WTC11 (cell line): ENCODE data around the gene ZNF213. TPM values are rescaled to one million over a fixed set of nuclear protein-coding genes. Genes with fewer than 3 reads are reported as not detected.

ENCODE experiments used
- ATAC-seq: fragments of 200-7000 bp; cut with Tn5 transposase; 2 replicates; pipeline ENCODE4 v1.10.0; 2021; ENCODE audit warnings: mild to moderate bottlenecking, moderate library complexity
- CTCF ChIA-PET: fragments of 300-600 bp; sonication (Branson Sonifier 250); formaldehyde crosslinking; loops from one replicate; lab custom pipeline; 2021; ENCODE audit warnings: antibody characterized with exemption; lab: Charles Lee
- POLR2A ChIA-PET: fragments of 350-600 bp; sonication (Branson Sonifier 250); formaldehyde crosslinking; loops from one replicate; lab custom pipeline; 2021; ENCODE audit warnings: antibody characterized with exemption; lab: Charles Lee
- DNase-seq: peaks from one replicate; pipeline ENCODE4 v3.0.0; 2021; ENCODE audit warnings: low spot score
- H3K27ac Mint-ChIP-seq: 2 replicates; pipeline ENCODE4 v1.8.0; 2021; ENCODE audit warnings: mixed read lengths
- H3K27me3 Mint-ChIP-seq: 2 replicates; pipeline ENCODE4 v1.8.0; 2021; ENCODE audit warnings: low read depth, mild to moderate bottlenecking, moderate library complexity, mixed read lengths
- H3K36me3 Mint-ChIP-seq: 2 replicates; pipeline ENCODE4 v1.8.0; 2021; ENCODE audit warnings: mixed read lengths
- H3K4me1 Mint-ChIP-seq: 2 replicates; pipeline ENCODE4 v1.8.0; 2022; ENCODE audit warnings: mixed read lengths
- H3K4me3 Mint-ChIP-seq: 2 replicates; pipeline ENCODE4 v1.8.0; 2021; ENCODE audit warnings: mild to moderate bottlenecking, moderate library complexity, mixed read lengths
- H3K9me3 Mint-ChIP-seq: 2 replicates; pipeline ENCODE4 v1.8.0; 2021; ENCODE audit warnings: mixed read lengths
- ATF1 ChIP-seq: sonication (generic); formaldehyde crosslinking; IDR thresholded peaks from 2 replicates; pipeline ENCODE4 v1.8.1; 2023; ENCODE audit warnings: mild to moderate bottlenecking, moderate library complexity, missing genetic modification reagents
- E2F5 ChIP-seq: sonication (generic); formaldehyde crosslinking; IDR thresholded peaks from 2 replicates; pipeline ENCODE4 v1.8.1; 2022; ENCODE audit warnings: mild to moderate bottlenecking, moderate library complexity, missing genetic modification reagents
- ETV6 ChIP-seq: sonication (generic); formaldehyde crosslinking; IDR thresholded peaks from 2 replicates; pipeline ENCODE4 v1.8.1; 2022; ENCODE audit warnings: mild to moderate bottlenecking, missing genetic modification reagents
- FOXP1 ChIP-seq: sonication (generic); formaldehyde crosslinking; IDR thresholded peaks from 2 replicates; pipeline ENCODE4 v1.8.0; 2022; ENCODE audit warnings: missing genetic modification reagents, mild to moderate bottlenecking, moderate library complexity, borderline replicate concordance
- FOXP4 ChIP-seq: sonication (generic); formaldehyde crosslinking; IDR thresholded peaks from 2 replicates; pipeline ENCODE4 v1.8.0; 2022; ENCODE audit warnings: mild to moderate bottlenecking, missing genetic modification reagents
- GTF2I ChIP-seq: fragments of 250-450 bp; sonication (Bioruptor Pico); conservative IDR thresholded peaks from 2 replicates; pipeline ENCODE4 v1.4.0; 2021; ENCODE audit warnings: mild to moderate bottlenecking
- HMGA2 ChIP-seq: fragments of 250-450 bp; sonication (Bioruptor Pico); IDR thresholded peaks from 2 replicates; pipeline ENCODE4 v1.4.0; 2021; ENCODE audit warnings: mild to moderate bottlenecking, moderate library complexity
- IRF1 ChIP-seq: sonication (generic); formaldehyde crosslinking; IDR thresholded peaks from 2 replicates; pipeline ENCODE4 v1.8.0; 2023; ENCODE audit warnings: missing genetic modification reagents
- JAZF1 ChIP-seq: fragments of 250-450 bp; sonication (Bioruptor Pico); IDR thresholded peaks from 2 replicates; pipeline ENCODE4 v1.9.0; 2021; ENCODE audit warnings: moderate library complexity, mild to moderate bottlenecking, inconsistent platforms
- NFE2L1 ChIP-seq: sonication (generic); formaldehyde crosslinking; IDR thresholded peaks from 2 replicates; pipeline ENCODE4 v1.8.1; 2023; ENCODE audit warnings: missing genetic modification reagents
- NR2C2 ChIP-seq: sonication (generic); formaldehyde crosslinking; IDR thresholded peaks from 2 replicates; pipeline ENCODE4 v1.8.0; 2022; ENCODE audit warnings: mild to moderate bottlenecking, missing genetic modification reagents
- TCF7 ChIP-seq: sonication (generic); formaldehyde crosslinking; IDR thresholded peaks from 2 replicates; pipeline ENCODE4 v1.8.0; 2022; ENCODE audit warnings: mild to moderate bottlenecking, low read depth, missing genetic modification reagents, moderate library complexity
- ZBTB21 ChIP-seq: sonication (generic); formaldehyde crosslinking; IDR thresholded peaks from 2 replicates; pipeline ENCODE4 v1.8.1; 2023; ENCODE audit warnings: mild to moderate bottlenecking, missing genetic modification reagents, borderline replicate concordance
- total RNA-seq: library from RNA; stranded (reverse); gene quantifications from 3 replicates; pipeline ENCODE4 v1.2.3, GENCODE V29; 2021
- TF ChIP-seq, protein P1 (sequence below): sonication (generic); formaldehyde crosslinking; IDR thresholded peaks from 2 replicates; pipeline ENCODE4 v1.8.0; 2022; ENCODE audit warnings: missing genetic modification reagents
- TF ChIP-seq, protein P2 (sequence below): sonication (generic); formaldehyde crosslinking; IDR thresholded peaks from 2 replicates; pipeline ENCODE4 v1.8.0; 2022; ENCODE audit warnings: mild to moderate bottlenecking, missing genetic modification reagents
- TF ChIP-seq, protein P3 (sequence below): fragments of 250-450 bp; sonication (Bioruptor Pico); IDR thresholded peaks from 2 replicates; pipeline ENCODE4 v2.1.2; 2022; ENCODE audit warnings: mild to moderate bottlenecking, moderate library complexity
- TF ChIP-seq, protein P4 (sequence below): sonication (generic); formaldehyde crosslinking; IDR thresholded peaks from 2 replicates; pipeline ENCODE4 v1.8.1; 2023; ENCODE audit warnings: mild to moderate bottlenecking, missing genetic modification reagents
- TF ChIP-seq, protein P5 (sequence below): sonication (generic); formaldehyde crosslinking; IDR thresholded peaks from 2 replicates; pipeline ENCODE4 v1.8.1; 2023; ENCODE audit warnings: mild to moderate bottlenecking, missing genetic modification reagents, borderline replicate concordance

ZNF213 gene
- total RNA-seq, 1 experiment from 2014 or later, result 11.6 TPM

GRCh38 chr16:3133844-3134243 lies 985 bp upstream of the ZNF213 start (continued):
- TF ChIP-seq, protein P1, sequence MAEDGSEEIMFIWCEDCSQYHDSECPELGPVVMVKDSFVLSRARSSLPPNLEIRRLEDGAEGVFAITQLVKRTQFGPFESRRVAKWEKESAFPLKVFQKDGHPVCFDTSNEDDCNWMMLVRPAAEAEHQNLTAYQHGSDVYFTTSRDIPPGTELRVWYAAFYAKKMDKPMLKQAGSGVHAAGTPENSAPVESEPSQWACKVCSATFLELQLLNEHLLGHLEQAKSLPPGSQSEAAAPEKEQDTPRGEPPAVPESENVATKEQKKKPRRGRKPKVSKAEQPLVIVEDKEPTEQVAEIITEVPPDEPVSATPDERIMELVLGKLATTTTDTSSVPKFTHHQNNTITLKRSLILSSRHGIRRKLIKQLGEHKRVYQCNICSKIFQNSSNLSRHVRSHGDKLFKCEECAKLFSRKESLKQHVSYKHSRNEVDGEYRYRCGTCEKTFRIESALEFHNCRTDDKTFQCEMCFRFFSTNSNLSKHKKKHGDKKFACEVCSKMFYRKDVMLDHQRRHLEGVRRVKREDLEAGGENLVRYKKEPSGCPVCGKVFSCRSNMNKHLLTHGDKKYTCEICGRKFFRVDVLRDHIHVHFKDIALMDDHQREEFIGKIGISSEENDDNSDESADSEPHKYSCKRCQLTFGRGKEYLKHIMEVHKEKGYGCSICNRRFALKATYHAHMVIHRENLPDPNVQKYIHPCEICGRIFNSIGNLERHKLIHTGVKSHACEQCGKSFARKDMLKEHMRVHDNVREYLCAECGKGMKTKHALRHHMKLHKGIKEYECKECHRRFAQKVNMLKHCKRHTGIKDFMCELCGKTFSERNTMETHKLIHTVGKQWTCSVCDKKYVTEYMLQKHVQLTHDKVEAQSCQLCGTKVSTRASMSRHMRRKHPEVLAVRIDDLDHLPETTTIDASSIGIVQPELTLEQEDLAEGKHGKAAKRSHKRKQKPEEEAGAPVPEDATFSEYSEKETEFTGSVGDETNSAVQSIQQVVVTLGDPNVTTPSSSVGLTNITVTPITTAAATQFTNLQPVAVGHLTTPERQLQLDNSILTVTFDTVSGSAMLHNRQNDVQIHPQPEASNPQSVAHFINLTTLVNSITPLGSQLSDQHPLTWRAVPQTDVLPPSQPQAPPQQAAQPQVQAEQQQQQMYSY (CRISPR knock-in tag), result no peak
- TF ChIP-seq, protein P2, sequence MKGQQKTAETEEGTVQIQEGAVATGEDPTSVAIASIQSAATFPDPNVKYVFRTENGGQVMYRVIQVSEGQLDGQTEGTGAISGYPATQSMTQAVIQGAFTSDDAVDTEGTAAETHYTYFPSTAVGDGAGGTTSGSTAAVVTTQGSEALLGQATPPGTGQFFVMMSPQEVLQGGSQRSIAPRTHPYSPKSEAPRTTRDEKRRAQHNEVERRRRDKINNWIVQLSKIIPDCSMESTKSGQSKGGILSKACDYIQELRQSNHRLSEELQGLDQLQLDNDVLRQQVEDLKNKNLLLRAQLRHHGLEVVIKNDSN (CRISPR knock-in tag), result no peak
- TF ChIP-seq, protein P3, sequence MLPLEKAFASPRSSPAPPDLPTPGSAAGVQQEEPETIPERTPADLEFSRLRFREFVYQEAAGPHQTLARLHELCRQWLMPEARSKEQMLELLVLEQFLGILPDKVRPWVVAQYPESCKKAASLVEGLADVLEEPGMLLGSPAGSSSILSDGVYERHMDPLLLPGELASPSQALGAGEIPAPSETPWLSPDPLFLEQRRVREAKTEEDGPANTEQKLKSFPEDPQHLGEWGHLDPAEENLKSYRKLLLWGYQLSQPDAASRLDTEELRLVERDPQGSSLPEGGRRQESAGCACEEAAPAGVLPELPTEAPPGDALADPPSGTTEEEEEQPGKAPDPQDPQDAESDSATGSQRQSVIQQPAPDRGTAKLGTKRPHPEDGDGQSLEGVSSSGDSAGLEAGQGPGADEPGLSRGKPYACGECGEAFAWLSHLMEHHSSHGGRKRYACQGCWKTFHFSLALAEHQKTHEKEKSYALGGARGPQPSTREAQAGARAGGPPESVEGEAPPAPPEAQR (CRISPR knock-in tag), result no peak

DNA sequence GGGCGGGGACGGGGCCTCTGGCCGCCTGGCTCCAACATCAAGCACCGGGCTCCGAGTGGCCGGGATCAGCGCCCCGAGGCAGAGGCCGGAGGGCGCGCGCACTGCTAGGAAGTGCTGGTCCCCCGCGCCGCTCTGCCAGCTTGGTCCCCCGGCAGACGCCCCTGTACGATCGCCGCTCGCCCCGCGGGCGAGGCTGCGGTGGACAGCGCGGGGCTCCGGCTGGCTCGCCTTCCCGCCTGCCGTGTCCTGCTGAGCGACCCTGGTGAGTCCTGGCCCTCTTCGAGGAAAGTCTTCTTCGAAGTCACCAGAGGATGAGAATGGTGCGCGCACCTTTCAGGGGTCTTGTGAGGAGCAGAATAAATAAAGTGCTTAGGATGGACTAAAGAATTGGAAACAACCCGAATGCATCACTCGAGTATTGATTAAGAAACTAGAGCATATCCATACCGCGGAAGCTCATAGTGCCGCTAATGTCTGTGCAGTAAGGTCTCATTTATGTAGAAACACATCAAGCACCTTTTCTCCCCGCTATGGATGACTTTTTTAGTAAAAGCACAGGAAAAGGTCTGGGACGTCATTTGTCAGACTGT lies 392 bp downstream of the ZNF213 start:
- no peak for DNase-seq
- no peak for TF ChIP-seq ZBTB21 (CRISPR knock-in tag)
- TF ChIP-seq NFE2L1 (CRISPR knock-in tag), result no peak
- no peak for TF ChIP-seq NR2C2 (CRISPR knock-in tag)
- 0 out of 2 replicates have a peak, but pooled peaks have one; percentile 29 for TF ChIP-seq ETV6 (CRISPR knock-in tag)
- TF ChIP-seq, protein P4, sequence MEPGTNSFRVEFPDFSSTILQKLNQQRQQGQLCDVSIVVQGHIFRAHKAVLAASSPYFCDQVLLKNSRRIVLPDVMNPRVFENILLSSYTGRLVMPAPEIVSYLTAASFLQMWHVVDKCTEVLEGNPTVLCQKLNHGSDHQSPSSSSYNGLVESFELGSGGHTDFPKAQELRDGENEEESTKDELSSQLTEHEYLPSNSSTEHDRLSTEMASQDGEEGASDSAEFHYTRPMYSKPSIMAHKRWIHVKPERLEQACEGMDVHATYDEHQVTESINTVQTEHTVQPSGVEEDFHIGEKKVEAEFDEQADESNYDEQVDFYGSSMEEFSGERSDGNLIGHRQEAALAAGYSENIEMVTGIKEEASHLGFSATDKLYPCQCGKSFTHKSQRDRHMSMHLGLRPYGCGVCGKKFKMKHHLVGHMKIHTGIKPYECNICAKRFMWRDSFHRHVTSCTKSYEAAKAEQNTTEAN (CRISPR knock-in tag), result no peak
- 0 out of 2 replicates have a peak, but pooled peaks have one; percentile 60 for TF ChIP-seq IRF1 (CRISPR knock-in tag)
- no peak for TF ChIP-seq HMGA2
- no peak for TF ChIP-seq GTF2I
- TF ChIP-seq ATF1 (CRISPR knock-in tag), result no peak
- peak; percentile 67; the same call in 1 of the 2 replicates for TF ChIP-seq FOXP4 (CRISPR knock-in tag)
- TF ChIP-seq FOXP1 (CRISPR knock-in tag), result no peak
- TF ChIP-seq TCF7 (CRISPR knock-in tag), result no peak
- TF ChIP-seq, protein P5, sequence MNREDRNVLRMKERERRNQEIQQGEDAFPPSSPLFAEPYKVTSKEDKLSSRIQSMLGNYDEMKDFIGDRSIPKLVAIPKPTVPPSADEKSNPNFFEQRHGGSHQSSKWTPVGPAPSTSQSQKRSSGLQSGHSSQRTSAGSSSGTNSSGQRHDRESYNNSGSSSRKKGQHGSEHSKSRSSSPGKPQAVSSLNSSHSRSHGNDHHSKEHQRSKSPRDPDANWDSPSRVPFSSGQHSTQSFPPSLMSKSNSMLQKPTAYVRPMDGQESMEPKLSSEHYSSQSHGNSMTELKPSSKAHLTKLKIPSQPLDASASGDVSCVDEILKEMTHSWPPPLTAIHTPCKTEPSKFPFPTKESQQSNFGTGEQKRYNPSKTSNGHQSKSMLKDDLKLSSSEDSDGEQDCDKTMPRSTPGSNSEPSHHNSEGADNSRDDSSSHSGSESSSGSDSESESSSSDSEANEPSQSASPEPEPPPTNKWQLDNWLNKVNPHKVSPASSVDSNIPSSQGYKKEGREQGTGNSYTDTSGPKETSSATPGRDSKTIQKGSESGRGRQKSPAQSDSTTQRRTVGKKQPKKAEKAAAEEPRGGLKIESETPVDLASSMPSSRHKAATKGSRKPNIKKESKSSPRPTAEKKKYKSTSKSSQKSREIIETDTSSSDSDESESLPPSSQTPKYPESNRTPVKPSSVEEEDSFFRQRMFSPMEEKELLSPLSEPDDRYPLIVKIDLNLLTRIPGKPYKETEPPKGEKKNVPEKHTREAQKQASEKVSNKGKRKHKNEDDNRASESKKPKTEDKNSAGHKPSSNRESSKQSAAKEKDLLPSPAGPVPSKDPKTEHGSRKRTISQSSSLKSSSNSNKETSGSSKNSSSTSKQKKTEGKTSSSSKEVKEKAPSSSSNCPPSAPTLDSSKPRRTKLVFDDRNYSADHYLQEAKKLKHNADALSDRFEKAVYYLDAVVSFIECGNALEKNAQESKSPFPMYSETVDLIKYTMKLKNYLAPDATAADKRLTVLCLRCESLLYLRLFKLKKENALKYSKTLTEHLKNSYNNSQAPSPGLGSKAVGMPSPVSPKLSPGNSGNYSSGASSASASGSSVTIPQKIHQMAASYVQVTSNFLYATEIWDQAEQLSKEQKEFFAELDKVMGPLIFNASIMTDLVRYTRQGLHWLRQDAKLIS (CRISPR knock-in tag), result no peak
- 0 out of 2 replicates have a peak, but pooled peaks have one; percentile 58 for TF ChIP-seq E2F5 (CRISPR knock-in tag)
- no peak for TF ChIP-seq JAZF1
- TF ChIP-seq, all 79 proteins: peak for 4
- no peaks in the 10 kb centered on the region for H3K27me3 Mint-ChIP-seq
- peak overlapping the region; percentile 90 for H3K27ac Mint-ChIP-seq
- POLR2A ChIA-PET, result interaction anchor here (0.7 to 2.1 kb wide), 10 partner anchors 9 to 88 kb away, joined by 3 to 14 read pairs (median 4); no protein-coding TSS in a partner anchor
- CTCF ChIA-PET, result interaction anchor here (0.6 to 3.0 kb wide), 27 partner anchors 9 to 418 kb away, joined by 3 to 47 read pairs (median 4); partner anchors contain the start of gene ZSCAN10
- ATAC-seq, result no peak; the same call in 1 of the 2 replicates
- H3K9me3 Mint-ChIP-seq, result no peaks in the 10 kb centered on the region
- H3K36me3 Mint-ChIP-seq, result peaks cover 7% of the 10 kb centered on the region; the same call in 1 of the 2 replicates
- H3K4me1 Mint-ChIP-seq, result peaks cover 16% of the 10 kb centered on the region
- peak overlapping the region; percentile 98 for H3K4me3 Mint-ChIP-seq
